Stimulated activated CD4-positive, alpha-beta T cell treated with anti-CD3 and anti-CD28 coated beads, Interleukin-12 subunit alpha, Interleukin-12 subunit beta, amount 100 ng/mL, for 48 hours (primary cell): ENCODE measurements around the gene SPA17.

Source experiments
- DNase-seq, 3 donors: peaks; one replicate each; pipeline ENCODE4 v3.0.0-alpha.2; 2020; ENCODE audit warnings: low read depth in 2 of 3, low spot score in 1 of 3

The SPA17 gene

GRCh38 chr11:124722176-124722575 is 48.5 kb downstream of the SPA17 start:
- no peak for DNase-seq

GRCh38 chr11:124724979-124725718 is 51.4 kb downstream of the SPA17 start:
- no peak for DNase-seq

- DNase-seq, result no peak
Observed at GRCh38 chr11:124725719-124726105, 52.0 kb downstream of the SPA17 start.

- no peak for DNase-seq
Observed at GRCh38 chr11:124727474-124727873, 53.8 kb downstream of the SPA17 start.

GRCh38 chr11:124728134-124728533 is 54.4 kb downstream of the SPA17 start:
- no peak for DNase-seq

- DNase-seq, result no peak
Observed at GRCh38 chr11:124729571-124729970, 55.9 kb downstream of the SPA17 start.

GRCh38 chr11:124732230-124732629 is 58.5 kb downstream of the SPA17 start:
- no peak for DNase-seq

- no peak for DNase-seq
Observed at GRCh38 chr11:124736736-124737135, 63.0 kb downstream of the SPA17 start.

- DNase-seq, result no peak
Observed at GRCh38 chr11:124737638-124738305, 64.1 kb downstream of the SPA17 start.

- DNase-seq, result no peak
Observed at GRCh38 chr11:124738713-124739478, 65.2 kb downstream of the SPA17 start.

GRCh38 chr11:124739479-124740276 is 66.0 kb downstream of the SPA17 start, which contains the start of gene NRGN:
Gene NRGN, plus strand, starts transcription at chr11:124739942. Its CDS starts 143 bp downstream, at chr11:124740085.
- peak; percentile 70 to 84 (median 74) for DNase-seq

- peak; percentile 40 to 57 (median 50) for DNase-seq
Observed at GRCh38 chr11:124740277-124740882, 66.7 kb downstream of the SPA17 start.

GRCh38 chr11:124742555-124742954 is 68.9 kb downstream of the SPA17 start:
- no peak for DNase-seq

GRCh38 chr11:124743050-124743449 is 69.3 kb downstream of the SPA17 start:
- DNase-seq, result no peak

- no peak for DNase-seq
Observed at GRCh38 chr11:124745270-124745834, 71.6 kb downstream of the SPA17 start.

GRCh38 chr11:124745835-124746620 is 72.3 kb downstream of the SPA17 start:
- peak in 1 of 3 donors; percentile 39 for DNase-seq

GRCh38 chr11:124746621-124747243 is 73.0 kb downstream of the SPA17 start:
- DNase-seq, result peak; percentile 61 to 73 (median 70)
